Measurements from ENCODE around the gene SPATA31C1. TPM values are rescaled to one million over a fixed set of nuclear protein-coding genes. Genes with fewer than 3 reads are reported as not detected.
"Not testable (repeated sequence)": the region's sequence is repeated elsewhere in the genome, so short reads cannot be mapped to it uniquely, and the experiment has no call there.

Gene SPATA31C1
- total and polyA plus RNA-seq, 2 experiments from 2014 or later: not detected

DNA sequence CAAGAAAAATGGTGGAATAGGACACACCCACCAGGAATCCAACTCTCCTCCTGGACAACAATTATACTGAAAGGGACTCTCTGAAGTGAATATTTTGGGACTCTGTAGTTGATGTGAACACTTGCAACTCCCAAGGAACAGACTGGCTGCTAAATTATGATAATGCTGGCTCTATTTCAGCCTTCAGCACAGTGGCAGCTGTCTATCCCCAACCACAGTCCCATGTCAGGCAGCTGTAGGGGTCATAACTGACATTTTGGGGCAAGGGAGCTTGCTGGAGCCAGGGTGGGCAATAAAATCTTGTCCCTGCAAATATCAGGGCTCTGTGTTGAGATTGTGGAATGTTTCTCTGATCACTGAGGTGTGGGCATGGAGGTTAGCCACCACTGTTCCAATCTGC, 20.9 kb upstream of the SPATA31C1 start:
- Histone ChIP-seq H4K20me1 (ENCODE audit: insufficient read depth) (no peaks in the 10 kb centered on the region), H3K4me3 (no peak overlapping the region), H3K79me2 (ENCODE audit: insufficient read depth) (no peaks in the 10 kb centered on the region), H3K9ac (no peak overlapping the region), H3K36me3 (ENCODE audit: low read depth) (no peaks in the 10 kb centered on the region), H3K9me3 (ENCODE audit: low read depth) (no peaks in the 10 kb centered on the region), H3K4me2 (ENCODE audit: unreplicated experiment) (no peak overlapping the region), H3K27me3 (replicated peaks; ENCODE audit: insufficient read depth) (no peaks in the 10 kb centered on the region), H3K27ac (no peak overlapping the region), H2AFZ (no peak overlapping the region), H3F3A (ENCODE audit: insufficient read depth) (0 out of 2 replicates have a peak, but pooled peaks cover 3% of the 10 kb centered on the region), H3K9me2 (ENCODE audit: insufficient read depth) (no peaks in the 10 kb centered on the region), H3K4me1 (ENCODE audit: insufficient read depth) (peaks cover 7% of the 10 kb centered on the region; the same call in 1 of the 2 replicates)
- no peak for DNase-seq
- TF ChIP-seq EZH2phosphoT487 (IDR thresholded peaks at IDR 0.05; ENCODE audit: insufficient read depth, low read depth) (no peak), EZH2 (IDR thresholded peaks at IDR 0.05; ENCODE audit: insufficient read depth, poor library complexity, severe bottlenecking) (no peak)
- in situ Hi-C loops (cut with MboI): no loop called here

DNA sequence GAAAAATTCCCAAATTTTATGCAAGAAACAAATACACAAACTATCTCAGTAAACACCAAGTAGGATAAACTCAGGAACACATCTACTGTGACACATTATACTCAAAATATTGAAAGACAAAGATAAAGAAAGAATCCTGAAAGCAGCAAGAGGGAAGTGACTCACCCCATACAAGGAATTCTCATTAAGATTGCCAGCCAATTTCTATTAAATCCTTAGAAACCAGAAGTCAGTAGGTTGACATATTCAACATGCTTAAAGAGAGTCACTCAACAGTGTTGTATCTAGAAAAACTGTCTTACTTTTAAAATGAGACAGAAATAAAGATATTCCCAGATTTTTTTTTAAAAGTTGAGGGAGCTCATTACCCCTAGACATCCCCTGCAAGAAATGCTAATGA, 19.6 kb upstream of the SPATA31C1 start:
- Histone ChIP-seq H3K27ac (no peak overlapping the region), H3K79me2 (ENCODE audit: insufficient read depth) (no peaks in the 10 kb centered on the region), H4K20me1 (ENCODE audit: insufficient read depth) (no peaks in the 10 kb centered on the region), H3K9me3 (ENCODE audit: low read depth) (no peaks in the 10 kb centered on the region), H3K9me2 (ENCODE audit: insufficient read depth) (no peaks in the 10 kb centered on the region), H3K9ac (no peak overlapping the region), H3K36me3 (ENCODE audit: low read depth) (no peaks in the 10 kb centered on the region), H3K4me2 (ENCODE audit: unreplicated experiment) (no peak overlapping the region), H3F3A (ENCODE audit: insufficient read depth) (0 out of 2 replicates have a peak, but pooled peaks cover 3% of the 10 kb centered on the region), H3K4me3 (no peak overlapping the region), H3K4me1 (ENCODE audit: insufficient read depth) (peaks cover 7% of the 10 kb centered on the region; the same call in 1 of the 2 replicates), H2AFZ (no peak overlapping the region), H3K27me3 (replicated peaks; ENCODE audit: insufficient read depth) (no peaks in the 10 kb centered on the region)
- TF ChIP-seq EZH2phosphoT487 (IDR thresholded peaks at IDR 0.05; ENCODE audit: insufficient read depth, low read depth): no peak
- no peak for TF ChIP-seq EZH2 (IDR thresholded peaks at IDR 0.05; ENCODE audit: insufficient read depth, poor library complexity, severe bottlenecking)
- peak; percentile 50 for DNase-seq
- in situ Hi-C loops (cut with MboI): no loop called here

- H3F3A ChIP-seq (ENCODE audit: insufficient read depth); H4K20me1 ChIP-seq (ENCODE audit: insufficient read depth); H3K36me3 ChIP-seq (ENCODE audit: low read depth); H3K9ac ChIP-seq; DNase-seq; H3K4me3 ChIP-seq; H3K4me2 ChIP-seq (ENCODE audit: unreplicated experiment); in situ Hi-C loops (cut with MboI); H3K27ac ChIP-seq; H3K4me1 ChIP-seq (ENCODE audit: insufficient read depth); H2AFZ ChIP-seq; H3K9me2 ChIP-seq (ENCODE audit: insufficient read depth); H3K79me2 ChIP-seq (ENCODE audit: insufficient read depth); H3K9me3 ChIP-seq (ENCODE audit: low read depth); H3K27me3 ChIP-seq (replicated peaks; ENCODE audit: insufficient read depth): not testable (repeated sequence)
- WGBS, 2 experiments (ENCODE audit: low coverage in 1 of 2, low lambda C conversion rate in 2 of 2, missing lambda C conversion rate in 2 of 2): 77 to 86% methylated on average over 11 of the region's 11 CpGs
These were observed 15.4 kb upstream of the SPATA31C1 start for GRCh38 chr9:87902371-87902770.

GRCh38 chr9:87909310-87910041, 8.3 kb upstream of the SPATA31C1 start:
- in situ Hi-C loops (cut with MboI): no loop called here
- H3K4me3 ChIP-seq: no peak overlapping the region
- H2AFZ ChIP-seq: no peak overlapping the region
- no peaks in the 10 kb centered on the region for H4K20me1 ChIP-seq (ENCODE audit: insufficient read depth)
- no peaks in the 10 kb centered on the region for H3K27me3 ChIP-seq (replicated peaks; ENCODE audit: insufficient read depth)
- no peak overlapping the region for H3K27ac ChIP-seq
- H3K9ac ChIP-seq: no peak overlapping the region
- H3K9me2 ChIP-seq (ENCODE audit: insufficient read depth): no peaks in the 10 kb centered on the region
- H3K9me3 ChIP-seq (ENCODE audit: low read depth): no peaks in the 10 kb centered on the region
- no peaks in the 10 kb centered on the region for H3K79me2 ChIP-seq (ENCODE audit: insufficient read depth)
- H3F3A ChIP-seq (ENCODE audit: insufficient read depth): peaks cover 14% of the 10 kb centered on the region
- no peaks in the 10 kb centered on the region for H3K36me3 ChIP-seq (ENCODE audit: low read depth)
- TF ChIP-seq EZH2phosphoT487 (IDR thresholded peaks at IDR 0.05; ENCODE audit: insufficient read depth, low read depth): no peak
- no peak for TF ChIP-seq EZH2 (IDR thresholded peaks at IDR 0.05; ENCODE audit: insufficient read depth, poor library complexity, severe bottlenecking)
- 90 to 92% methylated on average over 19 to 20 of the region's 20 CpGs for WGBS, 2 experiments (ENCODE audit: low coverage in 1 of 2, low lambda C conversion rate in 2 of 2, missing lambda C conversion rate in 2 of 2)
- DNase-seq: no peak
- peaks cover 15% of the 10 kb centered on the region for H3K4me1 ChIP-seq (ENCODE audit: insufficient read depth)
- H3K4me2 ChIP-seq (ENCODE audit: unreplicated experiment): no peak overlapping the region

- peak; percentile 65 for DNase-seq
- 7 to 8% methylated on average over 3 of the region's 3 CpGs for WGBS, 2 experiments (ENCODE audit: low coverage in 1 of 2, low lambda C conversion rate in 2 of 2, missing lambda C conversion rate in 2 of 2)
These were observed 6.9 kb upstream of the SPATA31C1 start for GRCh38 chr9:87910821-87911220.

DNA sequence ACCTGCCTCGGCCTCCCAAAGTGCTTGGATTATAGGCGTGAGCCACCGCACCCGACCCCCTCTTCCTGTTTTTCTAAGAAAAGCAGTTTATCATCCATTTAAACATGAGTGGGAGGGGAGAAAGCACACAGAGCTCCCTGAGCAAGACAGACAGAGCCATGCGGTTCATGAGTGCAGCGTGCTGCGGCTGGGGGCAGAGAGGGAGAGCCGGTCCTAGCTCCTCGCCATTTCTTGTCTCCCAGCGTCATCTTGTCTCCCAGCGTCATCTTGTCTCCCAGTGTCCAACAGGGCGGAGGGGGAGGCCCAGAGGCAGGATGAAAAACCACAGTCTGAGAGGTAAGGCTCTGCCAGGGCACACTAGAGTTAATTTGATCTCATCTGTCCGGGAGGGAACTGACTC, 1.3 kb downstream of the SPATA31C1 start:
- in situ Hi-C loops (cut with MboI): not testable (repeated sequence)

More at GRCh38 chr9:87910821-87911220, 6.9 kb upstream of the SPATA31C1 start:
- Histone ChIP-seq H3K27me3 (replicated peaks; ENCODE audit: insufficient read depth) (no peaks in the 10 kb centered on the region), H3K4me3 (no peak overlapping the region), H3K36me3 (ENCODE audit: low read depth) (no peaks in the 10 kb centered on the region), H2AFZ (no peak overlapping the region), H3K9ac (no peak overlapping the region), H3K4me1 (ENCODE audit: insufficient read depth) (peaks cover 15% of the 10 kb centered on the region), H3K9me2 (ENCODE audit: insufficient read depth) (no peaks in the 10 kb centered on the region), H4K20me1 (ENCODE audit: insufficient read depth) (no peaks in the 10 kb centered on the region), H3K9me3 (ENCODE audit: low read depth) (no peaks in the 10 kb centered on the region), H3F3A (ENCODE audit: insufficient read depth) (peaks cover 14% of the 10 kb centered on the region), H3K79me2 (ENCODE audit: insufficient read depth) (no peaks in the 10 kb centered on the region), H3K27ac (no peak overlapping the region), H3K4me2 (ENCODE audit: unreplicated experiment) (peak overlapping the region; percentile 5)
- in situ Hi-C loops (cut with MboI): no loop called here
- no peak for TF ChIP-seq EZH2 (IDR thresholded peaks at IDR 0.05; ENCODE audit: insufficient read depth, poor library complexity, severe bottlenecking)
- no peak for TF ChIP-seq EZH2phosphoT487 (IDR thresholded peaks at IDR 0.05; ENCODE audit: insufficient read depth, low read depth)

DNA sequence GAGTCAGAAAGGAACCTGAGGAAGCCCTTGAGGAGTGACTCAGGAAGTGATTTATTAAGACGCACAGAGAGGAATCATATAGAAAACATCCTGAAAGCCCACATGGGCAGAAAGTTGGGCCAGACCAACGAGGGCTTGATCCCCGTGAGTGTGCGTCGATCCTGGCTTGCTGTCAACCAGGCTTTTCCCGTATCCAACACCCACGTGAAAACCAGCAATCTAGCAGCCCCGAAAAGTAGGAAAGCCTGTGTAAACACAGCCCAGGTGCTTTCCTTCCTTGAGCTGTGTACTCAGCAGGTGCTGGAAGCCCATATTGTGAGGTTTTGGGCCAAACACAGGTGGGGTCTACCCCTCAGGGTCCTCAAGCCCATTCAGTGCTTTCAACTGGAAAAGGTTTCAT, 3.8 kb downstream of the SPATA31C1 start:
- H3K79me2 ChIP-seq (ENCODE audit: insufficient read depth); H3K27me3 ChIP-seq (replicated peaks; ENCODE audit: insufficient read depth); H3K4me2 ChIP-seq (ENCODE audit: unreplicated experiment); H2AFZ ChIP-seq; H3K9me3 ChIP-seq (ENCODE audit: low read depth); H3K36me3 ChIP-seq (ENCODE audit: low read depth); H3K9ac ChIP-seq; DNase-seq; H4K20me1 ChIP-seq (ENCODE audit: insufficient read depth); H3K27ac ChIP-seq; in situ Hi-C loops (cut with MboI); H3F3A ChIP-seq (ENCODE audit: insufficient read depth); H3K4me3 ChIP-seq; H3K9me2 ChIP-seq (ENCODE audit: insufficient read depth); H3K4me1 ChIP-seq (ENCODE audit: insufficient read depth): not testable (repeated sequence)
- WGBS, 2 experiments (ENCODE audit: low coverage in 1 of 2, low lambda C conversion rate in 2 of 2, missing lambda C conversion rate in 2 of 2): 70 to 77% methylated on average over 8 of the region's 8 CpGs

More for the DNA sequence above, 1.3 kb downstream of the SPATA31C1 start:
- H3K9ac ChIP-seq; H3K9me3 ChIP-seq (ENCODE audit: low read depth); H3K4me1 ChIP-seq (ENCODE audit: insufficient read depth); H3K4me2 ChIP-seq (ENCODE audit: unreplicated experiment); DNase-seq; H3F3A ChIP-seq (ENCODE audit: insufficient read depth); H3K27ac ChIP-seq; H2AFZ ChIP-seq; H3K27me3 ChIP-seq (replicated peaks; ENCODE audit: insufficient read depth); H4K20me1 ChIP-seq (ENCODE audit: insufficient read depth); H3K36me3 ChIP-seq (ENCODE audit: low read depth); H3K79me2 ChIP-seq (ENCODE audit: insufficient read depth); H3K9me2 ChIP-seq (ENCODE audit: insufficient read depth); H3K4me3 ChIP-seq: not testable (repeated sequence)
- 85 to 86% methylated on average over 12 to 13 of the region's 13 CpGs for WGBS, 2 experiments (ENCODE audit: low coverage in 1 of 2, low lambda C conversion rate in 2 of 2, missing lambda C conversion rate in 2 of 2)
